ENCODE data around the gene NEBL. TPM values are rescaled to one million over a fixed set of nuclear protein-coding genes. Genes with fewer than 3 reads are reported as not detected.
A peak's percentile ranks its signal among the peaks of the same experiment; 100 is the strongest.

Gene NEBL
- total and polyA plus RNA-seq, 2 experiments from 2014 or later: 247 to 489 TPM

DNA sequence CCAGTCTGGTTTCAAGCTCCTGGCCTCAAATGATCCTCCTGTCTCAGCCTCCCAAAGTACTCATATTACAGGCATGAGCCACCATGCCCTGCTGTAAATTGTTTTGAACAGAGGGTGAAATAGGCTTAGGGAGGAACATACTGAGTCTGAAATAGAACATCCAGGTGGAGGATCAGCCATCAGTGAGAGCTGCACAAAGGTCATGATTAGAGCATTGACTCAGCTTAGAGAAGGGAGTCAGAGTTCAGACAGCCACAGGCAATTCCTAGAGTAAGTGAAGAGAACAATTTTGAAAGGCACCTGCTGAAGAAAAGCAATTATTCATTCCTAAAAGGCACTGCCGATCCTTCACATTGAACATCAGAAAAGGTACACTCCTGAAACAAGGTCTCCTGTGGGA, 15.9 kb upstream of the NEBL start:
- peaks cover 5% of the 10 kb centered on the region for H3K4me1 ChIP-seq (ENCODE audit: low read depth)
- no peaks in the 10 kb centered on the region for H3K36me3 ChIP-seq
- no peak overlapping the region for H3K27ac ChIP-seq
- H3K27me3 ChIP-seq: no peaks in the 10 kb centered on the region
- no peak overlapping the region for H3K4me3 ChIP-seq
- H3K9me3 ChIP-seq (ENCODE audit: low read depth): no peaks in the 10 kb centered on the region
- no peak for DNase-seq (ENCODE audit: low read depth in 1 of 2, low spot score in 1 of 2)
- TF ChIP-seq, protein P1, sequence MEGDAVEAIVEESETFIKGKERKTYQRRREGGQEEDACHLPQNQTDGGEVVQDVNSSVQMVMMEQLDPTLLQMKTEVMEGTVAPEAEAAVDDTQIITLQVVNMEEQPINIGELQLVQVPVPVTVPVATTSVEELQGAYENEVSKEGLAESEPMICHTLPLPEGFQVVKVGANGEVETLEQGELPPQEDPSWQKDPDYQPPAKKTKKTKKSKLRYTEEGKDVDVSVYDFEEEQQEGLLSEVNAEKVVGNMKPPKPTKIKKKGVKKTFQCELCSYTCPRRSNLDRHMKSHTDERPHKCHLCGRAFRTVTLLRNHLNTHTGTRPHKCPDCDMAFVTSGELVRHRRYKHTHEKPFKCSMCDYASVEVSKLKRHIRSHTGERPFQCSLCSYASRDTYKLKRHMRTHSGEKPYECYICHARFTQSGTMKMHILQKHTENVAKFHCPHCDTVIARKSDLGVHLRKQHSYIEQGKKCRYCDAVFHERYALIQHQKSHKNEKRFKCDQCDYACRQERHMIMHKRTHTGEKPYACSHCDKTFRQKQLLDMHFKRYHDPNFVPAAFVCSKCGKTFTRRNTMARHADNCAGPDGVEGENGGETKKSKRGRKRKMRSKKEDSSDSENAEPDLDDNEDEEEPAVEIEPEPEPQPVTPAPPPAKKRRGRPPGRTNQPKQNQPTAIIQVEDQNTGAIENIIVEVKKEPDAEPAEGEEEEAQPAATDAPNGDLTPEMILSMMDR (IDR thresholded peaks at IDR 0.05; ENCODE audit: low read depth, low read length): no peak

DNA sequence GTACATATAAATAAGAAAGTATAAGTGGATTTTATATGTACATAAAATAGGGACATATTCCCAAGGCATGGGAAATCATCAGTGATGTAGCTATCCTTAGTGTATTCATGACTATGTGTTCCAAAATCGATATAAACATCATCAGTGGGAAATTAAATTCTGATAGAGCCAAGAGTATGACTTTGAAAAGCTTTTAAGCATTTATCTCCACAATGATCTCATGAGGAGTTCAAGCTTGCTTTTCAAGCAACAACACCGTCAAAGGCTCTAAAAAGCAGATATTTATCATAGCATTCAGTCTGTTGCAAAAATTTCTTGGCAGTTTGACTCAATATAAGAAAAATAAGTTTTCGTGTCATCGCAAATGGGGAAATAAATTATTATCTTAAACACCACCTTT, 14.5 kb upstream of the NEBL start:
- DNase-seq (ENCODE audit: low read depth in 1 of 2, low spot score in 1 of 2): no peak
- Histone ChIP-seq H3K4me3 (no peak overlapping the region), H3K4me1 (ENCODE audit: low read depth) (no peaks in the 10 kb centered on the region), H3K27me3 (no peaks in the 10 kb centered on the region), H3K9me3 (ENCODE audit: low read depth) (no peaks in the 10 kb centered on the region), H3K36me3 (no peaks in the 10 kb centered on the region), H3K27ac (no peak overlapping the region)
- TF ChIP-seq, protein P1 (IDR thresholded peaks at IDR 0.05; ENCODE audit: low read depth, low read length): no peak

DNA sequence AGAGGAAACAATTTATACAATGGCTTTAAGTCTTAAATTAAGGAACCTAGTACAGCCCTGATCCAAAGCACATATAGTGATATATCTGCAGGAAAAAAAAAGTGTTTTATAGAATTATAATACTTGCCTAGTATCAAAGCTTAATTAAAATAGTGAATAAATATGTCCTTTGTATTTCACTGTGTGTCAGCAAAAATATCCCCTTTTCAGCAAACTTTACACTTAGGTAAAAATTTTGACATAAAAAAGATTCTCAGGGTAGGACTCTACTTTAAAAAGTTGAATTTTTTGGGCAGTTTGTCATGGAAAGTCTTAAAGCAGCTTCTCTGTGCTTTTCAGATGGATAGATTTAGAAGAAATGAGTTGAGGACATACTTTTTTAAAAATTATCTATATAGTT, 12.7 kb upstream of the NEBL start:
- Histone ChIP-seq H3K4me3 (no peak overlapping the region), H3K27ac (no peak overlapping the region), H3K36me3 (no peaks in the 10 kb centered on the region), H3K9me3 (ENCODE audit: low read depth) (no peaks in the 10 kb centered on the region), H3K27me3 (no peaks in the 10 kb centered on the region), H3K4me1 (ENCODE audit: low read depth) (no peaks in the 10 kb centered on the region)
- TF ChIP-seq, protein P1 (IDR thresholded peaks at IDR 0.05; ENCODE audit: low read depth, low read length): no peak
- no peak for DNase-seq (ENCODE audit: low read depth in 1 of 2, low spot score in 1 of 2)

DNA sequence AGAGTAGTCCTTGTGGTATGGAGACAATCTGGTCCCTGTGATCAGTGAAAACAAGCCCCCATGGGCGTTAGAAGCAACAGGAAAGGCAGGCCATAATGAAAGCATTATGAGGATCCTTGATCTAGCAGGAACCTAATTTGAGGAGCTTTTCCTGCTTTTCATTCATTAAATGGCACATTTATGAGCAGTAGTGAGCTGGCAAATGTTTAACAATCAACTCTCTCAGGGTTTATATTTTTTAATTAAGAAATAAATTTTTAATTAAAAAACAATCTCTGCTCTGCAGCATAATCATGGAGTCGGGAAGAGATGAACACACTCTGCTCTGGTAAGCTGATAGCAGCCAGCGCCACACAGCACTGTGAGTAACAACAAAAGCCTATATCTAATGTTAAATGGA, 11.3 kb upstream of the NEBL start:
- Histone ChIP-seq H3K4me1 (ENCODE audit: low read depth) (peaks cover 12% of the 10 kb centered on the region), H3K27me3 (no peaks in the 10 kb centered on the region), H3K36me3 (no peaks in the 10 kb centered on the region), H3K4me3 (no peak overlapping the region), H3K27ac (no peak overlapping the region), H3K9me3 (ENCODE audit: low read depth) (no peaks in the 10 kb centered on the region)
- DNase-seq (ENCODE audit: low read depth in 1 of 2, low spot score in 1 of 2): no peak
- TF ChIP-seq, protein P1 (IDR thresholded peaks at IDR 0.05; ENCODE audit: low read depth, low read length): no peak

DNA sequence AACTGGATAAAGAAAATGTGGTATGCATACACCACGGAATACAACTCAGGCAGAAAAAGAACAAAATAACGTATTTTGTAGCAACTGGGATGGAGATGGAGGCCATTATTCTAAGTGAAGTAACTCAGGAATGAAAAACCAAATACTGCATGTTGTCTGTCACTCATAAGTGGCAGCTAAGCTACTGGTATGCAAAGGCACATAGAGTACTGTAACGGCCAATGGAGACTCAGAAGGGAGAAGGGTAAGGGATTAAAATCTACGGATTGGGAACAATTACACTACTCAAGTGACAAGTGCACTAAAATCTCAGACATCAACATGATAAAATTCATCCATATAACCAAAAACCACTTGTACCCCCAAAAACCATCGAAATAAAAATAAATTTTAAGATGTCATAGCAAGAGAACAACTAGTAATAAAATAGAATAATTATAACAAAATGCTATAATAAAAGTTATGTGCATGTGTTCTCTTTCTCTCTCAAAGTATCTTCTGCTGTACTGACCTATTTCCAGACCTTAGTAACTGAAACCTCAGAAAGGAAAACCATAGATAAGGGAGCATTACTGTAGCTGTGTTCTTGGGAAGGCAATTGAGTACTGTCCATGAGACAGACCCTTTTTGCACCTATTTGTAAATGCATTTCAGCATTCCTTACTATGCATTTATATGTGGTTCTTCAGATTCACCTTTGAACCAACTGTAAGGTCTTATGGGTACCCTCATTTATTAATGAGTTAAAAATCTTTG, 6.7 kb upstream of the NEBL start:
- H3K36me3 ChIP-seq: no peaks in the 10 kb centered on the region
- peak overlapping the region; percentile 46 for H3K27ac ChIP-seq
- H3K9me3 ChIP-seq (ENCODE audit: low read depth): no peaks in the 10 kb centered on the region
- H3K4me1 ChIP-seq (ENCODE audit: low read depth): peaks cover 24% of the 10 kb centered on the region
- no peak overlapping the region for H3K4me3 ChIP-seq
- no peaks in the 10 kb centered on the region for H3K27me3 ChIP-seq
- TF ChIP-seq, protein P1 (IDR thresholded peaks at IDR 0.05; ENCODE audit: low read depth, low read length): no peak
- no peak for DNase-seq (ENCODE audit: low read depth in 1 of 2, low spot score in 1 of 2)
